DMS 273 (cell line): ENCODE measurements around the gene EHMT2.

Experiments
- DNase-seq: peaks from one replicate; lab custom pipeline; 2025; ENCODE audit not compliant: unreplicated experiment; lab: John Stamatoyannopoulos, UW

Gene EHMT2

GRCh38 chr6:31892821-31893220 lies 4.7 kb downstream of the EHMT2 start:
- no peak for DNase-seq

GRCh38 chr6:31889331-31889972 lies 8.0 kb downstream of the EHMT2 start:
- no peak for DNase-seq

GRCh38 chr6:31888276-31889258 lies 8.9 kb downstream of the EHMT2 start:
- peak; percentile 68 for DNase-seq

- no peak for DNase-seq
These were observed 10.1 kb downstream of the EHMT2 start for GRCh38 chr6:31887173-31888007.

GRCh38 chr6:31886541-31886991 lies 10.9 kb downstream of the EHMT2 start:
- DNase-seq = no peak

GRCh38 chr6:31884528-31885035 lies 12.9 kb downstream of the EHMT2 start:
- DNase-seq = no peak

GRCh38 chr6:31883676-31884075 lies 13.8 kb downstream of the EHMT2 start:
- no peak for DNase-seq

- peak; percentile 79 for DNase-seq
These were observed 15.2 kb downstream of the EHMT2 start for GRCh38 chr6:31882344-31882743.

- DNase-seq = no peak
These were observed 16.2 kb downstream of the EHMT2 start for GRCh38 chr6:31881136-31881859.

- DNase-seq = no peak
These were observed 16.9 kb downstream of the EHMT2 start for GRCh38 chr6:31880616-31881015.

GRCh38 chr6:31879901-31880300 lies 17.6 kb downstream of the EHMT2 start:
- no peak for DNase-seq

- no peak for DNase-seq
These were observed 18.4 kb downstream of the EHMT2 start for GRCh38 chr6:31879143-31879542.

GRCh38 chr6:31878726-31879125 lies 18.8 kb downstream of the EHMT2 start, which contains the start of gene SLC44A4:
TSS of gene SLC44A4 (minus strand) at chr6:31878997. CDS start at chr6:31878980, 17 bp downstream.
- no peak for DNase-seq

GRCh38 chr6:31878222-31878621 lies 19.3 kb downstream of the EHMT2 start:
- DNase-seq = no peak

GRCh38 chr6:31877651-31878161 lies 19.8 kb downstream of the EHMT2 start:
- peak; percentile 26 for DNase-seq

GRCh38 chr6:31877125-31877650 lies 20.3 kb downstream of the EHMT2 start:
- DNase-seq = no peak

- DNase-seq = no peak
These were observed 21.1 kb downstream of the EHMT2 start for GRCh38 chr6:31876357-31876756.

- DNase-seq = no peak
These were observed 21.6 kb downstream of the EHMT2 start for GRCh38 chr6:31875877-31876276.

- DNase-seq = no peak
These were observed 22.5 kb downstream of the EHMT2 start for GRCh38 chr6:31874836-31875572.
